Measurements from ENCODE around the gene PTPN7.

The PTPN7 gene

DNA sequence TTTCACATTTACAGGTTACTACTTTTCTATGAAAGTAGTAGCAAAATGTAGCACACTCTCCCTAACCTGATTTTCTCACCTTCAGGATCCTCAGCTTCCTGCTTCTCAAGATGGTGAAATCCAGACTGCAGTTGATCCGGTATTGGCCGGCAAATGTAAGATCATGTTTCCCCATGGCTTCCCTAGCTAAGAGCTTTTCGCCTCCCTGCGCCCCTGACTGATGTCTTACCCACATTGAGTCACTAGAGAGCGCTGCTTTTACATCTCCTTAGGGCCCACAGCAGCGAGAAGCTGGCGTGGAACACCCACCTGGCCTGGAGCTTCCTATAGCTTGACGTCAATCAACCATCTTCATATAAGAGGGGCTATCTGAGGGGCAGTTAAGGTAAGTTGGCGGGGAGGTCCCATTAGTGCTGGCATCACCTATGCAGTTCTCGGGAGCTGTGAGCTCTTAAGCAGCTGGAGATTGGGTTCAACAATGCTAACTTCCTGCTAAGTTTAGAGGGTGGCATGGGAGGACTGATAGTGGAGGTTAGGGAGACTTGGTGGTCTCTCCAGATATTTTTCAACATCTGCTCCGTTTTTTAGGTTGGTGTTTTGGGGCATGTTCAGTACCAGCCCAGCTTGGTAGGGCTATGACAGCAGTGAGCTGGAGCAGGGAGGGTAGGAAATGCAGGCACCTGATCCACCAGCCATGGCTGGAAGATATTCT, 5.5 kb downstream of the PTPN7 start:
- Histone ChIP-seq H3K27me3 (ENCODE audit: low read depth, low read length) (no peaks in the 10 kb centered on the region), H2AFZ (ENCODE audit: low read depth, low read length) (peak overlapping the region; percentile 35; the same call in 1 of the 2 replicates), H3K79me2 (ENCODE audit: low read length) (no peaks in the 10 kb centered on the region), H3K9me3 (ENCODE audit: insufficient read depth, low read length) (no peaks in the 10 kb centered on the region), H3K4me3 (ENCODE audit: low read length) (no peak overlapping the region), H3K36me3 (replicated peaks; ENCODE audit: low read depth, low read length) (peaks cover 3% of the 10 kb centered on the region), H3K27ac (ENCODE audit: low read length) (no peak overlapping the region), H3K4me1 (ENCODE audit: low read length) (peaks cover 17% of the 10 kb centered on the region), H3K4me2 (ENCODE audit: low read length) (peak overlapping the region; percentile 24), H3K9ac (ENCODE audit: low read length) (no peak overlapping the region), H4K20me1 (ENCODE audit: insufficient read depth, low read length) (no peaks in the 10 kb centered on the region)
- no peak for TF ChIP-seq EZH2phosphoT487 (IDR thresholded peaks at IDR 0.05; ENCODE audit: low read depth)
- TF ChIP-seq, protein P1, sequence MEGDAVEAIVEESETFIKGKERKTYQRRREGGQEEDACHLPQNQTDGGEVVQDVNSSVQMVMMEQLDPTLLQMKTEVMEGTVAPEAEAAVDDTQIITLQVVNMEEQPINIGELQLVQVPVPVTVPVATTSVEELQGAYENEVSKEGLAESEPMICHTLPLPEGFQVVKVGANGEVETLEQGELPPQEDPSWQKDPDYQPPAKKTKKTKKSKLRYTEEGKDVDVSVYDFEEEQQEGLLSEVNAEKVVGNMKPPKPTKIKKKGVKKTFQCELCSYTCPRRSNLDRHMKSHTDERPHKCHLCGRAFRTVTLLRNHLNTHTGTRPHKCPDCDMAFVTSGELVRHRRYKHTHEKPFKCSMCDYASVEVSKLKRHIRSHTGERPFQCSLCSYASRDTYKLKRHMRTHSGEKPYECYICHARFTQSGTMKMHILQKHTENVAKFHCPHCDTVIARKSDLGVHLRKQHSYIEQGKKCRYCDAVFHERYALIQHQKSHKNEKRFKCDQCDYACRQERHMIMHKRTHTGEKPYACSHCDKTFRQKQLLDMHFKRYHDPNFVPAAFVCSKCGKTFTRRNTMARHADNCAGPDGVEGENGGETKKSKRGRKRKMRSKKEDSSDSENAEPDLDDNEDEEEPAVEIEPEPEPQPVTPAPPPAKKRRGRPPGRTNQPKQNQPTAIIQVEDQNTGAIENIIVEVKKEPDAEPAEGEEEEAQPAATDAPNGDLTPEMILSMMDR (IDR thresholded peaks at IDR 0.05; ENCODE audit: low read depth, low read length) = peak; percentile 93

DNA sequence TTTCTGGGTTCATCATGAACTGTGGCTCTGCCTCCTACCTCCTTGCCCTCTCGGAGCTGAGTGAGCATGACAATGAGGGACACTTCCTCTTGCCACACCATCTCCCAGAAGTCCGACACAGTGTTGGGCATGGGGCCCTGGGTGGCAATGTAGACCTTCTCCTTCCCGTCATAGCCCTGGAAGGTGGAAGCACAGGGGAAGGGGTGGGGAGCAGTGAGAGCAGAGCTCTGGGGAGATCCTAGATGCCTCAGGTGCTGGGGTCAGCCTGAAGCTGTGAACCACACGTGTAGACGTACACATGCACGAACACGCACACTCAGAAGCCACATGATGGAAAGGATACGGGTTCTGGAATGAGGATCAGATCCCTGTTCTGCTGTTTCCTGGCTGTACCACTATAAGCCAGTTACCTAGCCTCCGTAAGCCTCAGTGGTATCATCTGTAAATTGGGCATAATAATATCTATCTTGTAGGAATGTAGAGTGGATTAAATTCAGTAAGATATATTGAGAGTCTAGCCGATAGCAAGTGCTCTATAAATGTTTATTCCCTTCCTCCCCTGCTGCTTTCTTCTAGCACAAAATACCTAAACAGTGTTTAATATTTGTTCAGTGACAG, 6.1 kb downstream of the PTPN7 start:
- H3K4me2 ChIP-seq (ENCODE audit: low read length) = peak overlapping the region; percentile 24
- TF ChIP-seq, protein P1 (IDR thresholded peaks at IDR 0.05; ENCODE audit: low read depth, low read length) = no peak
- no peak for TF ChIP-seq EZH2phosphoT487 (IDR thresholded peaks at IDR 0.05; ENCODE audit: low read depth)
- no peaks in the 10 kb centered on the region for H3K79me2 ChIP-seq (ENCODE audit: low read length)
- H3K9ac ChIP-seq (ENCODE audit: low read length) = no peak overlapping the region
- H3K27ac ChIP-seq (ENCODE audit: low read length) = no peak overlapping the region
- H2AFZ ChIP-seq (ENCODE audit: low read depth, low read length) = no peak overlapping the region
- no peaks in the 10 kb centered on the region for H3K9me3 ChIP-seq (ENCODE audit: insufficient read depth, low read length)
- H4K20me1 ChIP-seq (ENCODE audit: insufficient read depth, low read length) = no peaks in the 10 kb centered on the region
- H3K36me3 ChIP-seq (replicated peaks; ENCODE audit: low read depth, low read length) = peaks cover 3% of the 10 kb centered on the region
- H3K4me3 ChIP-seq (ENCODE audit: low read length) = no peak overlapping the region
- H3K4me1 ChIP-seq (ENCODE audit: low read length) = peaks cover 10% of the 10 kb centered on the region
- H3K27me3 ChIP-seq (ENCODE audit: low read depth, low read length) = no peaks in the 10 kb centered on the region

DNA sequence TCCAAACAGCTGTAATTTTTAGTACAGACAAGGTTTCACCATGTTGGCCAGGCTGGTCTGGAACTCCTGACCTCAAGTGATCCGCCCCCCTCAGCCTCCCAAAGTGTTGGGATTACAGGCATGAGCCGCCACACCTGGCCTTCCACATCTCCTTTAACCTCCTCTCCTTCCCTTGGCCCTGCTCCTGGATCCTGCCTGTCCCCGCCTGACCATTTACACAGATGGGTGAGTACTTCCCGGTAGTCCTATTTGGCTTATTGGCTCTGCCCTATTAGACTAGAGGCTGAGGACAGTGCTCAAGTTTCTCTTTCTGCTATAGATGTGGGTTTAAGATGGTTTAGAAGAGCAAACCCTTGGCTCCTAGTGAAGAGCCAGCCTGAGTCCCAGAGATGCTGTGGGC, 7.1 kb downstream of the PTPN7 start:
- no peak overlapping the region for H3K27ac ChIP-seq (ENCODE audit: low read length)
- H2AFZ ChIP-seq (ENCODE audit: low read depth, low read length) = no peak overlapping the region

DNA sequence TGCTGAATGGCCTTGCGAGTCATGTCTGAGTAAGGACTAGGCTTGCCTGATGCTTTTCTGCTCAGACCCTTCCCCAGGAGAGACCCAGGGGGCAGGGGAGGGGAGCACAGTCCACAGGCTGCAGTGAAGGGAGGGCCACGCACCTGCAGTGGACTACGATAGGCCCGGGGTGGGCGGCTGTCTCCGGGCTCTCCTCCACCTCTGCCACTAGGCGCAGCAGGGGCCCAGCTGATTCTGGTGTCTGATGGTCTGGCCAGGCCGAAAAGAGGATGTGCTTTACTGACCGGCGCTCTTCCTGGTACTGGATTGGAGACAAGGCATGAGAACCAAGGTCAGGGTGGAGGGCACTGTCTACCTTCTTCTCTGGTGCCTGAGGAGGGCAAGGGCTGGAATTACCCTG, 8.0 kb downstream of the PTPN7 start:
- no peak overlapping the region for H2AFZ ChIP-seq (ENCODE audit: low read depth, low read length)
- H3K27ac ChIP-seq (ENCODE audit: low read length) = no peak overlapping the region
- peaks cover 3% of the 10 kb centered on the region for H3K36me3 ChIP-seq (replicated peaks; ENCODE audit: low read depth, low read length)
- H3K79me2 ChIP-seq (ENCODE audit: low read length) = no peaks in the 10 kb centered on the region
- H3K4me2 ChIP-seq (ENCODE audit: low read length) = no peak overlapping the region
- no peak overlapping the region for H3K9ac ChIP-seq (ENCODE audit: low read length)
- no peaks in the 10 kb centered on the region for H3K27me3 ChIP-seq (ENCODE audit: low read depth, low read length)
- no peaks in the 10 kb centered on the region for H4K20me1 ChIP-seq (ENCODE audit: insufficient read depth, low read length)
- H3K4me3 ChIP-seq (ENCODE audit: low read length) = no peak overlapping the region
- TF ChIP-seq, protein P1 (IDR thresholded peaks at IDR 0.05; ENCODE audit: low read depth, low read length) = no peak
- no peak for TF ChIP-seq EZH2phosphoT487 (IDR thresholded peaks at IDR 0.05; ENCODE audit: low read depth)
- peaks cover 4% of the 10 kb centered on the region; the same call in 1 of the 2 replicates for H3K4me1 ChIP-seq (ENCODE audit: low read length)
- no peaks in the 10 kb centered on the region for H3K9me3 ChIP-seq (ENCODE audit: insufficient read depth, low read length)

More for the DNA sequence above, 7.1 kb downstream of the PTPN7 start:
- Histone ChIP-seq H3K27me3 (ENCODE audit: low read depth, low read length) (no peaks in the 10 kb centered on the region), H3K4me1 (ENCODE audit: low read length) (peaks cover 4% of the 10 kb centered on the region; the same call in 1 of the 2 replicates), H3K9ac (ENCODE audit: low read length) (no peak overlapping the region), H3K79me2 (ENCODE audit: low read length) (no peaks in the 10 kb centered on the region), H4K20me1 (ENCODE audit: insufficient read depth, low read length) (no peaks in the 10 kb centered on the region), H3K4me2 (ENCODE audit: low read length) (no peak overlapping the region), H3K9me3 (ENCODE audit: insufficient read depth, low read length) (no peaks in the 10 kb centered on the region), H3K36me3 (replicated peaks; ENCODE audit: low read depth, low read length) (peaks cover 3% of the 10 kb centered on the region), H3K4me3 (ENCODE audit: low read length) (no peak overlapping the region)
- no peak for TF ChIP-seq EZH2phosphoT487 (IDR thresholded peaks at IDR 0.05; ENCODE audit: low read depth)
- TF ChIP-seq, protein P1 (IDR thresholded peaks at IDR 0.05; ENCODE audit: low read depth, low read length) = no peak

All from OCI-LY3 (cell line).